ENCODE data around the gene CRISPLD2.

DNA sequence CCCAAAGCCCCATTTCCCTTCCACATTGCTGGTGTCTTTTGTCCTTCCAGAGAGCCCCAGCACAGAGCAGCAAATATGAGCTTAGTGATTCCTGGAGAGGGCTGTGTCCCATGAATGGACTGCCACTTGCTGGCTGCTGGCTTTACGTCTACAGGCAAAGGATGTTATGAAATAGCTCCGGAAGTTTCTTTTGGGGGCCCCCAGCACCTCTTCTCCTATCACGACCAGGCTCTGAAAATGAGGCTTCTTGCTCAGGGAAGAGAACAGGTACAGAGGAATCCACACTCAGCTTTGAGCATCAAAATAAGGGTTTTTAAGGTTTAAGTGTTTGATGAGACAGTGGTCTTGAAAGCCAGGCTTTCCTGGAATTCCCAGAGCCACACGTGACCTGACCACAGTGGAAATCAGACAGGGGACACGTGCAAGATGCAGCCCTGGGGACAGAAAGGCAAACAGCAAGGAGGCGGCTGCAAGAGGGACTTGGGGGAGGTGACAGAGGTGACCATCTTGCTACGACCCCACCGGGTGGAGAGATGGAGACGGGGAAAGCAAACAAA is 133.5 kb downstream of the CRISPLD2 start:
- TF ChIP-seq, protein P1, sequence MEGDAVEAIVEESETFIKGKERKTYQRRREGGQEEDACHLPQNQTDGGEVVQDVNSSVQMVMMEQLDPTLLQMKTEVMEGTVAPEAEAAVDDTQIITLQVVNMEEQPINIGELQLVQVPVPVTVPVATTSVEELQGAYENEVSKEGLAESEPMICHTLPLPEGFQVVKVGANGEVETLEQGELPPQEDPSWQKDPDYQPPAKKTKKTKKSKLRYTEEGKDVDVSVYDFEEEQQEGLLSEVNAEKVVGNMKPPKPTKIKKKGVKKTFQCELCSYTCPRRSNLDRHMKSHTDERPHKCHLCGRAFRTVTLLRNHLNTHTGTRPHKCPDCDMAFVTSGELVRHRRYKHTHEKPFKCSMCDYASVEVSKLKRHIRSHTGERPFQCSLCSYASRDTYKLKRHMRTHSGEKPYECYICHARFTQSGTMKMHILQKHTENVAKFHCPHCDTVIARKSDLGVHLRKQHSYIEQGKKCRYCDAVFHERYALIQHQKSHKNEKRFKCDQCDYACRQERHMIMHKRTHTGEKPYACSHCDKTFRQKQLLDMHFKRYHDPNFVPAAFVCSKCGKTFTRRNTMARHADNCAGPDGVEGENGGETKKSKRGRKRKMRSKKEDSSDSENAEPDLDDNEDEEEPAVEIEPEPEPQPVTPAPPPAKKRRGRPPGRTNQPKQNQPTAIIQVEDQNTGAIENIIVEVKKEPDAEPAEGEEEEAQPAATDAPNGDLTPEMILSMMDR (IDR thresholded peaks at IDR 0.05): no peak
- no peak for TF ChIP-seq POLR2A (IDR thresholded peaks at IDR 0.05)
